Skin epidermis (tissue), 12 donors: Measurements from ENCODE around the gene TACR1.
"Not testable (repeated sequence)": the region's sequence is repeated elsewhere in the genome, so short reads cannot be mapped to it uniquely, and the experiment has no call there.

Experiments
- H3K27ac ChIP-seq, 21 experiments: fragments of 200-600 bp; sonication (generic) in 11 of 21; one replicate each; pipeline ENCODE4 v1.5.0; 2020; ENCODE audit warnings: mild to moderate bottlenecking in 3 of 21, inconsistent platforms in 2 of 21, moderate library complexity in 2 of 21
- H3K4me3 ChIP-seq, 7 experiments: fragments of 200-600 bp; sonication (generic) in 2 of 7; one replicate each; pipeline ENCODE4 v1.5.0; 2020; ENCODE audit warnings: inconsistent platforms in 2 of 7, mild to moderate bottlenecking in 2 of 7, moderate library complexity in 1 of 7

Gene TACR1

GRCh38 chr2:75057150-75057549, 142.2 kb downstream of the TACR1 start:
- not testable (repeated sequence) for H3K27ac ChIP-seq, H3K4me3 ChIP-seq

- Histone ChIP-seq H3K27ac (peak overlapping the region in 5 of 21 experiments; percentile 7 to 62 (median 26)), H3K4me3 (no peak overlapping the region)
Measured at GRCh38 chr2:75055820-75056675, 143.3 kb downstream of the TACR1 start.

GRCh38 chr2:75055142-75055819, 144.0 kb downstream of the TACR1 start:
- no peak overlapping the region for H3K4me3 ChIP-seq

GRCh38 chr2:75054296-75054695, 145.0 kb downstream of the TACR1 start:
- Histone ChIP-seq H3K27ac (no peak overlapping the region), H3K4me3 (no peak overlapping the region)

More at GRCh38 chr2:75055142-75055819, 144.0 kb downstream of the TACR1 start:
- peak overlapping the region in 1 of 21 experiments; percentile 23 for H3K27ac ChIP-seq

- H3K27ac ChIP-seq, result no peak overlapping the region
- no peak overlapping the region for H3K4me3 ChIP-seq
Measured at GRCh38 chr2:75053484-75054112, 145.7 kb downstream of the TACR1 start.

- H3K27ac ChIP-seq, result peak overlapping the region in 2 of 21 experiments; percentile 32 to 39
Measured at GRCh38 chr2:75047992-75048625, 151.2 kb downstream of the TACR1 start.

GRCh38 chr2:75047189-75047991, 151.9 kb downstream of the TACR1 start:
- Histone ChIP-seq H3K27ac (peak overlapping the region in 2 of 21 experiments; percentile 10 to 26), H3K4me3 (no peak overlapping the region)

More at GRCh38 chr2:75047992-75048625, 151.2 kb downstream of the TACR1 start:
- no peak overlapping the region for H3K4me3 ChIP-seq

GRCh38 chr2:75045526-75046050, 153.7 kb downstream of the TACR1 start:
- H3K27ac ChIP-seq, result no peak overlapping the region

GRCh38 chr2:75044291-75044690, 155.0 kb downstream of the TACR1 start:
- no peak overlapping the region for H3K27ac ChIP-seq
- H3K4me3 ChIP-seq, result no peak overlapping the region

More at GRCh38 chr2:75045526-75046050, 153.7 kb downstream of the TACR1 start:
- H3K4me3 ChIP-seq, result no peak overlapping the region

GRCh38 chr2:75042823-75043222, 156.5 kb downstream of the TACR1 start:
- Histone ChIP-seq H3K27ac (no peak overlapping the region), H3K4me3 (no peak overlapping the region)

- peak overlapping the region in 7 of 21 experiments; percentile 3 to 58 (median 18) for H3K27ac ChIP-seq
- H3K4me3 ChIP-seq, result no peak overlapping the region
Measured at GRCh38 chr2:75041731-75042600, 157.4 kb downstream of the TACR1 start.

GRCh38 chr2:75041226-75041625, 158.1 kb downstream of the TACR1 start:
- Histone ChIP-seq H3K4me3 (no peak overlapping the region), H3K27ac (peak overlapping the region in 6 of 21 experiments; percentile 3 to 58 (median 16))

- Histone ChIP-seq H3K27ac (peak overlapping the region in 3 of 21 experiments; percentile 5 to 51 (median 19)), H3K4me3 (no peak overlapping the region)
Measured at GRCh38 chr2:75035444-75036353, 163.6 kb downstream of the TACR1 start.

- no peak overlapping the region for H3K4me3 ChIP-seq
- H3K27ac ChIP-seq, result no peak overlapping the region
Measured at GRCh38 chr2:75033516-75033915, 165.8 kb downstream of the TACR1 start.

GRCh38 chr2:75031906-75032803, 167.2 kb downstream of the TACR1 start:
- Histone ChIP-seq H3K27ac (no peak overlapping the region), H3K4me3 (no peak overlapping the region)

- no peak overlapping the region for H3K4me3 ChIP-seq
- H3K27ac ChIP-seq, result no peak overlapping the region
Measured at GRCh38 chr2:75031171-75031570, 168.1 kb downstream of the TACR1 start.
